NB4 (cell line): ENCODE data around the gene SETDB2.

ENCODE experiments used
- DNase-seq: peaks from one replicate; pipeline ENCODE4 v3.0.0; 2010; ENCODE audit warnings: low read depth
- H3K4me3 ChIP-seq: one replicate; pipeline ENCODE4 v1.5.1; 2011; ENCODE audit warnings: mild to moderate bottlenecking, low read depth, low read length, moderate library complexity
- MYC ChIP-seq: IDR thresholded peaks from 2 replicates; pipeline ENCODE4 v1.6.1; 2011; ENCODE audit warnings: low read depth, low read length
- POLR2A ChIP-seq: IDR thresholded peaks from 2 replicates; pipeline ENCODE4 v1.6.1; 2011; ENCODE audit warnings: mild to moderate bottlenecking; ENCODE audit not compliant: insufficient read length; ENCODE audit errors: extremely low read depth
- TF ChIP-seq, protein P1 (sequence below): IDR thresholded peaks from 2 replicates; pipeline ENCODE4 v1.6.1; 2011; ENCODE audit warnings: low read depth, low read length
- TF ChIP-seq, protein P2 (sequence below): IDR thresholded peaks from one replicate; pipeline ENCODE4 v1.5.1; 2012; ENCODE audit warnings: low read depth, low read length

Gene SETDB2

DNA sequence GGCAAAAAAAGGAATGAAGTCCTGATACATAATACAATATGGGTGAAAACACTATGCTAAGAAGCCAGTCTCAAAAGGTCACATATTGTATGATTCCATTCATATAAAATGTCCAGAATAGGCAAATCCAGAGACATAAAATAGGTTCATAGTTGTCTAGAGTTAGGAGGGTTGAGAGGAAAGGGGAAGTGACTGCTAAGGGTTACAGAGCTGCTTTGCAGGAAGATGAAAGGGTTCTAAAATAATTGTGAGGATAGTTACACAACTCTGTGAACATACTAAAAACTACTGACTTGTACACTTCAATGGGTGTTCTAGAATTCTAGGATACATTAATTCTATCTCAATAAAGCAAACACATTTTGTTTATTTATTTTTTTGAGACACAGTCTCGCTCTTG is 25.9 kb upstream of the SETDB2 start:
- no peak overlapping the region for H3K4me3 ChIP-seq
- DNase-seq, result peak; percentile 77

DNA sequence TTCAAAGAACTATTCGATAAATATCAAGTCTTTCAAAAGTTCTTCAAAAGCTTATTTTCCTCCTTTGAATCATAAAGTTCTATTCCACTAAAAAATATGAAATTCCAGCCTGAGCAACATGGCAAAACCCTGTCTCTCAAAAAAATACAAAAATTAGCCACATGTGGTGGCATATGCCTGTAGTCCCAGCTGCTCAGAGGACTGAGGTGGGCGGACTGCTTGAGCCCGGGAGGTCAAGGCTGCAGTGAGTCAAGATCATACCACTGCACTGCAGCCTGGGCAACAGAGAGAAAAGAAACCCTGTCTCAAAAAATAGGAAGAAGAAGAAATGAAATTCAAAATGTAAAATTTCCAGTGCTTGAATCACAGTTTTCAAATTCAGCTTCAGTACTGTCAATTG is 24.8 kb upstream of the SETDB2 start:
- no peak overlapping the region for H3K4me3 ChIP-seq
- TF ChIP-seq, protein P1, sequence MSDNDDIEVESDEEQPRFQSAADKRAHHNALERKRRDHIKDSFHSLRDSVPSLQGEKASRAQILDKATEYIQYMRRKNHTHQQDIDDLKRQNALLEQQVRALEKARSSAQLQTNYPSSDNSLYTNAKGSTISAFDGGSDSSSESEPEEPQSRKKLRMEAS, result no peak
- TF ChIP-seq MYC (no peak), POLR2A (no peak)
- TF ChIP-seq, protein P2, sequence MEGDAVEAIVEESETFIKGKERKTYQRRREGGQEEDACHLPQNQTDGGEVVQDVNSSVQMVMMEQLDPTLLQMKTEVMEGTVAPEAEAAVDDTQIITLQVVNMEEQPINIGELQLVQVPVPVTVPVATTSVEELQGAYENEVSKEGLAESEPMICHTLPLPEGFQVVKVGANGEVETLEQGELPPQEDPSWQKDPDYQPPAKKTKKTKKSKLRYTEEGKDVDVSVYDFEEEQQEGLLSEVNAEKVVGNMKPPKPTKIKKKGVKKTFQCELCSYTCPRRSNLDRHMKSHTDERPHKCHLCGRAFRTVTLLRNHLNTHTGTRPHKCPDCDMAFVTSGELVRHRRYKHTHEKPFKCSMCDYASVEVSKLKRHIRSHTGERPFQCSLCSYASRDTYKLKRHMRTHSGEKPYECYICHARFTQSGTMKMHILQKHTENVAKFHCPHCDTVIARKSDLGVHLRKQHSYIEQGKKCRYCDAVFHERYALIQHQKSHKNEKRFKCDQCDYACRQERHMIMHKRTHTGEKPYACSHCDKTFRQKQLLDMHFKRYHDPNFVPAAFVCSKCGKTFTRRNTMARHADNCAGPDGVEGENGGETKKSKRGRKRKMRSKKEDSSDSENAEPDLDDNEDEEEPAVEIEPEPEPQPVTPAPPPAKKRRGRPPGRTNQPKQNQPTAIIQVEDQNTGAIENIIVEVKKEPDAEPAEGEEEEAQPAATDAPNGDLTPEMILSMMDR, result no peak
- no peak for DNase-seq

More for the DNA sequence above, 25.9 kb upstream of the SETDB2 start:
- TF ChIP-seq, protein P1, result no peak
- TF ChIP-seq, protein P2, result no peak
- TF ChIP-seq MYC (no peak), POLR2A (no peak)

DNA sequence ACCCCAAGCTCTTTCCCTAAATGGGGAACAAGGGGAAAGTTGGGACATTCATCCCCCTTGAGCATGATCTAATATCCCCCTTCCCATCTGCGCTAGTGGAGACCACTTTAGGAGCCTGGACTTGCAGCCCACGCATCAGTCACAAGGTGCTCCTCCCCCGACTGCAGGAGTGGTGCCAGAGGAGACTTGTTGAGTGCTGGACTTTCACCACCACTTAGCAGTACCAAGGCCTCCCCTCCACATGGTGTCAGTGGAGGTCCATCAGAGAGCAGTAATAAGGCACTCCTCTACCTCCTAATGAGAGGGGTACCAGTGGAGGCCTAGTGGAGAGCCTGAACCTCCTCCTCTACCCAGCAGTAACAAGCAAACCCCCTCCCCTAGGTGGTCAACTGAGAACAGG is 22.7 kb upstream of the SETDB2 start:
- DNase-seq, result peak; percentile 54
- H3K4me3 ChIP-seq, result no peak overlapping the region
- TF ChIP-seq, protein P2, result peak; percentile 17
- no peak for TF ChIP-seq MYC
- TF ChIP-seq POLR2A, result no peak
- TF ChIP-seq, protein P1, result no peak

DNA sequence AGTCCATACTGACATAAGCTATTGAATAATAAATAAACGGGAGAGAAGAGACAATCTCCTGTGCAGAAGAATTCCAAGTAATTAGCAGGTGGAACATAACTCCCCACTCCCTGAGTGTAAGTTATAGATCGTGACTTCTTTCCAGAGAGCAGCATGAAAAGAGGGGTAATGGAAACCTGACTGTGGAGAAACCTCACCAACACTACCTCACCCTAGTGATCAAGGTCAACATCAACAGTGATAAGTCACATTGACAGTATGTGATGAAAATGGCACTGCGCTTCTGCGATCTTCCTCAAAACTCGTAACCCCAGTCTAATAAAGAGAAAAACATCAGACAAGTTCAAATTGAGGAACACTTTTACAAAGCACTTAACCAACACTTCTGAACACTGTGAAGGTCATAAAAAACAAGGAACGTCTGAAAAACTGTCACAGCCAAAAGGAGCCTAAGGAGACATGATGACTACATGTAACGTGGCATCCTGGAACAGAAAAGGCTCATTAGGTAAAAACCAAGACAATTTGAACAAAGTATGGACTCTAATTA is 20.0 kb upstream of the SETDB2 start:
- DNase-seq, result no peak
- TF ChIP-seq MYC (no peak), POLR2A (no peak)
- TF ChIP-seq, protein P1, result no peak
- TF ChIP-seq, protein P2, result no peak
- H3K4me3 ChIP-seq, result no peak overlapping the region

DNA sequence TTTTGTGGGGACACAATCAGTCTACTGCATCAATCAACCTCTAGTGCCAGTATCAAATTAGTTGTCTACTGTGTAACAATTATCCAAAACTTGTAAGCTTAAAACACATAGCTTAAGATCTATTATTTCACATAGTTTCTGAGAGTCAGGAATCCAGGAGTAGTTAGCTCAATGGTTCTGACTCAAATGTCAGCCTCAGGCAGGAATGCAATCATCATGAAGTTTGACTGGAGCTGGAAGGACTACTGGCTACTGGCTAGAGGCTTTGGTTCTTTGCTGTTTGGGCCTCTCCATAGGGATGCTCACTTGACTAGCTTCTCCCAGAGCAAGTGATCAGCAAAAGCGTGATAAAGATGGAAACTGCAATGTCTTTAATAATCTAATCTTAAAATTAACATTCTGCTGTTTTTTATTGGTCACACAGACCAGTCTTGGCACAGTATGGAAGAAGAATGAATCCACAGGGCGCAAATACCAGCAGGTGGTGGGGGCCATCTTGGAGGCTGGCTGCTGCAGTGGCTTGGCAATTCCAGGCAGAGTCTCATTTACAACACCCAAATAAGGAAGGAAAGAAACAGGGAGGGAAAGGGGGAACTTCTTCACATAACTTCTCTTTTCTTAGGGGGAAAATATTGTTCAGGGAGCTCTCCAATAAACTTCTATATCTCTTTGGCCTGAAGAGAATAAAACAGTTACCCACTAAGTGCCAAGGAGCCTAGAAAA is 15.9 kb upstream of the SETDB2 start:
- DNase-seq, result peak; percentile 52

More for the DNA sequence above, 15.9 kb upstream of the SETDB2 start:
- H3K4me3 ChIP-seq, result no peak overlapping the region
- TF ChIP-seq, protein P1, result no peak
- TF ChIP-seq, protein P2, result no peak
- no peak for TF ChIP-seq MYC
